Astrocyte (in vitro differentiated cells and primary cell): ENCODE data around the gene SEC61G. TPM values are rescaled to one million over a fixed set of nuclear protein-coding genes. Genes with fewer than 3 reads are reported as not detected.

Experiments
- DNase-seq: peaks from one replicate; pipeline ENCODE4 v3.0.0-alpha.2; 2010; ENCODE audit warnings: low read depth
- FAIRE-seq: peaks from 2 replicates; lab custom pipeline; 2011; peaks lifted over from hg19 to GRCh38; lab: Jason Lieb, UNC
- H2AFZ ChIP-seq: 2 replicates; pipeline ENCODE4 v1.6.0; 2012; ENCODE audit warnings: low read depth, low read length, inconsistent platforms
- H3K27ac ChIP-seq: 2 replicates; pipeline ENCODE4 v1.5.1; 2011; ENCODE audit warnings: low read depth, low read length, inconsistent platforms
- H3K27me3 ChIP-seq: 2 replicates; pipeline ENCODE4 v1.6.0; 2011; ENCODE audit warnings: low read length, inconsistent platforms; ENCODE audit not compliant: insufficient read depth
- H3K36me3 ChIP-seq: 2 replicates; pipeline ENCODE4 v1.5.1; 2011; ENCODE audit warnings: low read length, inconsistent platforms; ENCODE audit not compliant: insufficient read depth
- H3K4me1 ChIP-seq: 2 replicates; pipeline ENCODE4 v1.5.1; 2011; ENCODE audit warnings: low read length, inconsistent platforms; ENCODE audit not compliant: insufficient read depth
- H3K4me2 ChIP-seq: 2 replicates; pipeline ENCODE4 v1.6.0; 2012; ENCODE audit warnings: low read length, inconsistent platforms
- H3K4me3 ChIP-seq: 2 replicates; pipeline ENCODE4 v1.5.1; 2011; ENCODE audit warnings: low read depth, mild to moderate bottlenecking, low read length, inconsistent platforms; ENCODE audit not compliant: insufficient read depth
- H3K79me2 ChIP-seq: 2 replicates; pipeline ENCODE4 v1.6.0; 2012; ENCODE audit warnings: mild to moderate bottlenecking, low read length, inconsistent platforms; ENCODE audit not compliant: insufficient read depth
- H3K9ac ChIP-seq: 2 replicates; pipeline ENCODE4 v1.6.0; 2012; ENCODE audit warnings: mild to moderate bottlenecking, low read length, inconsistent platforms
- H3K9me3 ChIP-seq: 2 replicates; pipeline ENCODE4 v1.5.1; 2012; ENCODE audit warnings: low read depth, mild to moderate bottlenecking, low read length, inconsistent platforms; ENCODE audit not compliant: insufficient read depth
- H4K20me1 ChIP-seq: 2 replicates; pipeline ENCODE4 v1.6.0; 2012; ENCODE audit warnings: low read length, inconsistent platforms; ENCODE audit not compliant: insufficient read depth
- H3K27ac Mint-ChIP-seq: one replicate; pipeline ENCODE4 v1.8.0; 2021; ENCODE audit warnings: mild to moderate bottlenecking, mixed read lengths; ENCODE audit not compliant: unreplicated experiment
- H3K27me3 Mint-ChIP-seq: one replicate; pipeline ENCODE4 v1.8.0; 2021; ENCODE audit warnings: low read depth, mixed read lengths; ENCODE audit not compliant: unreplicated experiment
- H3K36me3 Mint-ChIP-seq: one replicate; pipeline ENCODE4 v1.8.0; 2021; ENCODE audit warnings: low read depth, mixed read lengths; ENCODE audit not compliant: unreplicated experiment
- H3K4me1 Mint-ChIP-seq: one replicate; pipeline ENCODE4 v1.8.0; 2021; ENCODE audit warnings: low read depth, mixed read lengths; ENCODE audit not compliant: unreplicated experiment
- H3K4me3 Mint-ChIP-seq: one replicate; pipeline ENCODE4 v1.8.0; 2021; ENCODE audit warnings: mild to moderate bottlenecking, moderate library complexity, mixed read lengths; ENCODE audit not compliant: unreplicated experiment
- H3K9me3 Mint-ChIP-seq: one replicate; pipeline ENCODE4 v1.8.0; 2021; ENCODE audit warnings: mild to moderate bottlenecking, mixed read lengths; ENCODE audit not compliant: unreplicated experiment
- EZH2 ChIP-seq: IDR thresholded peaks from 2 replicates; pipeline ENCODE4 v1.6.1; 2012; ENCODE audit warnings: mild to moderate bottlenecking, low read length, inconsistent platforms; ENCODE audit not compliant: insufficient read depth
- total RNA-seq: library from RNA; stranded (reverse); gene quantifications from 2 replicates; pipeline ENCODE4 v1.2.1, GENCODE V29; 2021
- TF ChIP-seq, protein P1 (sequence below): IDR thresholded peaks from 2 replicates; pipeline ENCODE4 v1.5.1; 2011; ENCODE audit warnings: low read depth, mild to moderate bottlenecking, inconsistent platforms, low read length, moderate library complexity; ENCODE audit not compliant: insufficient read depth

The SEC61G gene
- total RNA-seq, 1 donor from 2014 or later, result 280 TPM

DNA sequence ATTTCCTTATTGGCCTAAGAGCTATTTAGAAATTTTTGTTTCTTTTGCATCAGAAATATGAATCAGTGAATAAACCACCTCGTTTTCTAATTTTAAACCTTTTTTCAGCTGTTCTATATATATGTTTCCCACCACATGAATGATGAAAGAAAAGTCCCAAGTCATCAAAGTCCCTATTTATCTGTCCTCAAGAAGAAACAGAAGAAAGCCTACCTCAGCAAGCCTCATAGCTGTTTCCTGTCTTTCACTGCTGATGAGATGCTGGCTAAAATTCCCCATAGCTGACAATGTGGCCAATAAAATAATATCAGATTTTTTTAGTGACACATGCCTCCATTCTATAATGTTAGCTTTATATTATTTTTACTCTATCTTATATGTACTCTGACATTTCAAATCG, 54.2 kb downstream of the SEC61G start:
- Histone ChIP-seq H2AFZ (no peak overlapping the region), H3K36me3 (no peaks in the 10 kb centered on the region), H3K27ac (no peak overlapping the region), H3K27me3 (no peaks in the 10 kb centered on the region), H4K20me1 (no peaks in the 10 kb centered on the region), H3K4me1 (no peaks in the 10 kb centered on the region), H3K79me2 (no peaks in the 10 kb centered on the region), H3K9ac (no peak overlapping the region), H3K4me2 (no peak overlapping the region), H3K4me3 (no peak overlapping the region), H3K9me3 (no peaks in the 10 kb centered on the region)
- Mint-ChIP-seq H3K9me3 (peaks cover 9% of the 10 kb centered on the region), H3K27ac (peak overlapping the region; percentile 53), H3K27me3 (no peaks in the 10 kb centered on the region), H3K36me3 (no peaks in the 10 kb centered on the region), H3K4me1 (peaks cover 6% of the 10 kb centered on the region), H3K4me3 (no peak overlapping the region)
- FAIRE-seq, result no peak
- TF ChIP-seq EZH2, result no peak
- TF ChIP-seq, protein P1, sequence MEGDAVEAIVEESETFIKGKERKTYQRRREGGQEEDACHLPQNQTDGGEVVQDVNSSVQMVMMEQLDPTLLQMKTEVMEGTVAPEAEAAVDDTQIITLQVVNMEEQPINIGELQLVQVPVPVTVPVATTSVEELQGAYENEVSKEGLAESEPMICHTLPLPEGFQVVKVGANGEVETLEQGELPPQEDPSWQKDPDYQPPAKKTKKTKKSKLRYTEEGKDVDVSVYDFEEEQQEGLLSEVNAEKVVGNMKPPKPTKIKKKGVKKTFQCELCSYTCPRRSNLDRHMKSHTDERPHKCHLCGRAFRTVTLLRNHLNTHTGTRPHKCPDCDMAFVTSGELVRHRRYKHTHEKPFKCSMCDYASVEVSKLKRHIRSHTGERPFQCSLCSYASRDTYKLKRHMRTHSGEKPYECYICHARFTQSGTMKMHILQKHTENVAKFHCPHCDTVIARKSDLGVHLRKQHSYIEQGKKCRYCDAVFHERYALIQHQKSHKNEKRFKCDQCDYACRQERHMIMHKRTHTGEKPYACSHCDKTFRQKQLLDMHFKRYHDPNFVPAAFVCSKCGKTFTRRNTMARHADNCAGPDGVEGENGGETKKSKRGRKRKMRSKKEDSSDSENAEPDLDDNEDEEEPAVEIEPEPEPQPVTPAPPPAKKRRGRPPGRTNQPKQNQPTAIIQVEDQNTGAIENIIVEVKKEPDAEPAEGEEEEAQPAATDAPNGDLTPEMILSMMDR, result no peak
- no peak for DNase-seq

Other genes starting within 250 kb of the SEC61G start
- 0.20 TPM in 1 of 2 replicates, not detected in the other for gene VSTM2A, start 216.8 kb downstream of the SEC61G start, total RNA-seq